D341Med (cell line): ENCODE results near the gene SEC22A.

Experiments
- DNase-seq: peaks from one replicate; pipeline ENCODE4 v3.0.0; 2012; ENCODE audit warnings: low spot score

The SEC22A gene

GRCh38 chr3:123263941-123264340 is 62.2 kb downstream of the SEC22A start:
- DNase-seq, result no peak

DNA sequence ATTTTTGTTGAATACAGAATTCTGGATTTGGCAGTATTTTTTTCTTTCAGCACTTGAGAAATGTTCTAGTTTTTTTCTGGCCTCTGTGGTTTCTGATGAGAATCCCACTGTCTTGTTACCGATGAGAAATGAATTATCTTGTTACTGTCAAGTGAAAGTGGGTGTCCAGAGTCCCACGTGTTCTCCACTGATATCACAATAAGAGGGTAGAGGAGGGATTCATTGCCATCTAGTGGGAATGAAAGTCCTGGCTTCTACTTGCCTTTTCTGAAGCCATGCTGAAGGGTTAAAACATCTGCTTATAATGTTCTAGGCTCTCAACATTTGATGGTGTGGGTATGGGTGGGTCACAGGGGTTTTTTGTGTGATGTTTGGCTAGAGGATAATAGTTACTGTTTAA is 66.1 kb downstream of the SEC22A start:
- no peak for DNase-seq

- DNase-seq, result no peak
Observed at GRCh38 chr3:123270818-123271217, 69.1 kb downstream of the SEC22A start.

DNA sequence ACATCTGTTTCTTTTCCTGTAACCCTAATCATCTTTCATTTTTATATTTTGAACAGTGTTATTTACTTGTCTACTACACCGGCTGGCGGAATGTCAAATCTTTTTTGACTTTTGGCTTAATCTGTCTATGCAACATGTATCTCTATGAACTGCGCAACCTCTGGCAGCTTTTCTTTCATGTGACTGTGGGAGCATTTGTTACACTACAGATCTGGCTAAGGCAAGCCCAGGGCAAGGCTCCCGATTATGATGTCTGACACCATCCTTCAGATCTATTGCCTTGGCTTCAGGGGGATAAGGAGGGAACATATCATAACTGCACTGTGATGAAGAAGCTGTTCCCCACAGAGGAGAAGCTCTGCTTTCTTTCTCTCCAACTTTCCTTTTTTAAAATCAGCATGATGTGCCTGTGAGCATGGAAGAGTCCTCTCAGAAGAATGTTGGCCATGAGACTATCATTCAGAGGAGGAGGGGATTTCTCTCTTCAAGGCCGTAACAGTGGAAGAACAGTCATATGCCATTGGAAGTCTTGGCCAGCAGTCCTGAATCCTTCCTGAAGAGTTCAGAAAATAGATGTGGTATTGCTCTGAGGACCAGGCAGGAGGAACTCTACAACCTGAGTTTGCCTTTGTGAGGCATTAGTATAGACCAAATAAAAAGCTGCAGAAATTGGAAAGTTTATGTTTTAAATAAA is 69.9 kb downstream of the SEC22A start:
- no peak for DNase-seq

GRCh38 chr3:123272547-123272946 is 70.8 kb downstream of the SEC22A start:
- DNase-seq, result no peak

DNA sequence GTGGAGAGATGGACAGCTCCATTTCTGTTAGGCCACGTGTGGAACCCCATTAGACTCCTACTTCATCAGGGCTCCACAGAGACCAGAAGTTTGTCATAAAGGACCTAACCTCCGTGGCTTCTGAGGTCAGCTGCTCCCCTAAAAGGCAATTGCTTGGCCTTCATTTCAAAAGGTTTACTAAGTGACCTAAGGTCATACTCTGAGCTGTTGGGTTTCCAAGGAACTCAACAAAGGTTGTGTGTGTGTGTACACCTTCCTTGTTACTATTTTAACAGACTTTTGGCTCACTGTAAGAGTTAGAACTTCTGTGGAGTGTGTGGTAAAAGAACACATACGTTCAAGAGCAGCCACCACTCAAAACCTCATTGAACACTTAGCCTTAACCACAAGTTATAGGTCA is 73.9 kb downstream of the SEC22A start:
- DNase-seq, result no peak

GRCh38 chr3:123276346-123277006 is 74.7 kb downstream of the SEC22A start:
- no peak for DNase-seq

GRCh38 chr3:123277106-123277505 is 75.4 kb downstream of the SEC22A start:
- DNase-seq, result no peak

GRCh38 chr3:123278446-123278845 is 76.7 kb downstream of the SEC22A start:
- DNase-seq, result peak; percentile 17

DNA sequence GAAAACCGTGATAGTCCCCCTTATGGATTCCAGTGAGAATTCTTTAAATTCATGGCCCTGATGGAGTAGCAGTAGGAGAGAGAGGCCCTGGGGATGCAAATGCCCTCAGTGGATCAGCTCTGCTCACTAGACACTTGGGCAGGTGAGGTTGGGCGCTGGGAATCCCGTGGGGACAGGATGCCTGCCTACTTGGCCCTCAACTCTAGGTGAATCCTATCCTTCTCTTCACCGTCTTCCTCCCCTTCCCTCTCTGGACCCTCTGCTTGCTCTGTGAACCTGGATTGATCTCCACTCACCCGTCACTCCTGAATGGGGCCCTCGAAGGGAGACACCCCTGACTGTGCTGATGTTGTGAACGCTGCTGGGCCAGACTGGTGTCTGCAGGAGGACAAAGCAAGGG is 77.4 kb downstream of the SEC22A start:
- DNase-seq, result peak; percentile 8

GRCh38 chr3:123281406-123281805 is 79.7 kb downstream of the SEC22A start:
- no peak for DNase-seq

DNA sequence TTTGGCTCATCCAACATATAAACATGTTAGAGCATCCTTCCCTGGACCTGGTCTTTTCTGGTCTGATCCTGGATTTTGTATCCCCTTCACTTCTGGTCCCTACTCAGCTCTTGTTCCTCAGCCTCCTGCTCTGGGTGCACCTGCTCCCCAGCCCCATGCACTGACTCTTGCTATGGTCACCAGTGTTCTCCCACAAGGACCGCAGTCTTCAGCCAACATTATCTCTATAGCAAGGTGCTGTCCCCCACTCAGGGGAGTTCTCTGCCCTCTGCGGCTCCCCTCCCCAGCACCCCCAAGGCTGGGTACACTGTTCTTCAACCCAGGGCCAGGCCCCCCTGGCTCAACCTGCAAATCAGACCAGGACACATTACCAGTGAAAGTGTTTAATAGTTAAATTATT is 80.2 kb downstream of the SEC22A start:
- peak; percentile 11 for DNase-seq

- peak; percentile 31 for DNase-seq
Observed at GRCh38 chr3:123282461-123282860, 80.7 kb downstream of the SEC22A start.

- peak; percentile 22 for DNase-seq
Observed at GRCh38 chr3:123283074-123283473, 81.3 kb downstream of the SEC22A start.

- DNase-seq, result peak; percentile 11
Observed at GRCh38 chr3:123283657-123284398, 82.1 kb downstream of the SEC22A start.

- peak; percentile 26 for DNase-seq
Observed at GRCh38 chr3:123284399-123285010, 82.8 kb downstream of the SEC22A start.

DNA sequence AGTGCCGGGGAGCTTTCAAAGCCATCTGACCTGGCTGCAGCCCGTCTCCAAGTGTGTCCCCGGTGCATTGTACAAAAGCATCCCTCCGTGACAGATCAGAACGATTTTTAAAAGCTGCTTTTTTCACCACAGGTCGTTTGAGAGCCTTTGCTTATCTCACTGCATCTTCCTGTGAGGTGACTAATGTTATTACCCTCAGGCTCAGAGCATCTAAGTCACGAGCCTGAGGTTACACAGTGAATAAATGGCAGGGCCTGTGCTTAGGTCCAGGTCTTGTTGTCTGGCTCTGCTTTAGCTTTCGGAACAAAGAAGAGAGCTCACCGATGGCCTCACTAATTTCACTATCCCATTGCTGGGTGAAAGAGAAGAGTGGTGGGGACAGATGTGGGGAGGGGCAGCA is 83.3 kb downstream of the SEC22A start:
- no peak for DNase-seq

GRCh38 chr3:123285479-123285878 is 83.7 kb downstream of the SEC22A start:
- peak; percentile 23 for DNase-seq

DNA sequence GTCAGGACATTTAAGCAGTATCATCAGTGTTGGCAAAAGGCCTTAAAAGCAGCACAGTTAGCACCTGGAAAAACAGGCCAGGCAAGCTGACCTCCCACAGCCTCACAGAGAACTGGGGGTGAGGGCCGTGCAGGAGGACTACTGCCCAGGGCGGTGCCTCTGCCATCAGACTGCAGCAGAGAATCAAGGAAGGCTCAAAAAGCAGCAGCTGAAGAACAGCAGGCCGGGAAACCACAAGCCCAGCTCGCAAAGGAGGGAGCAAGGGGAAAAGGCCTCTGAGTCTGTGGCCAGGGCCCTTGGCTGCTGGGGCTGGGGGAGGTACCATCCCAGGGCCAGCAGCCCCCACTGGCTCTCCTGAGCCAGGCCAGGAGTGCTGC is 84.2 kb downstream of the SEC22A start:
- no peak for DNase-seq

DNA sequence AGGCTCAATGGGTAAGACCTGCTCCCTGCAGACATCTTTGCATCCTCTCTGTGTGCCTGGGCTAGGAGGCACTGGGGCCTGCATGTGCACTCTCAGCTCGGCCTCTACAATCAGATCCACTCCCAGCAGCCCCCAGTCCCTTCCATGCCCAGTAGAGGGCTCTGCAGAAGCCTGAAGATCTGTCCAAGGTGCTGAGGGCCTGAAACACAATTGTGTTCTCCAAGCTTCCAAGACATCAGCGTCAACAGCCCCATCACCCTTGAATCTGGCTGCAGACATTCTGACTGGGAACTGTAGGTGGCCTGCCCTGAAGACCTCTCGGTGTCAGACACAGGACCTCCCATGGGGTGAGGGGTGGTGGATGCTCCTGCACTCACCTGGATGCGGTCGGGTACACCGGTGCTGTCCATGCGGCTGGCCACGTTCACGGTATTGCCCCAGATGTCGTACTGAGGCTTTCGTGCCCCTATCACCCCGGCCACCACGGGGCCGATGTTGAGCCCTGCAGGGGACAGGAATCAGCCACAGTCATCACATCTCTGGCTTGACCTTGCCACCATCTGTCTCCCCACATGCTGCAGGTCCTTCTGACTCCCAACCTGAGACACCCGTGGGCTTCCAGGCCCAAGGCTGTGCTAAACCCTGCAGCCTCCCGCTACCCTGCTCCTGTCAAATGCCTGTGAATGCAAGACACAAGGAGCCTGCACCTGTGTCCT is 84.7 kb downstream of the SEC22A start:
- DNase-seq, result peak; percentile 64

- peak; percentile 12 for DNase-seq
Observed at GRCh38 chr3:123287051-123287961, 85.6 kb downstream of the SEC22A start.
